Natural killer cell (primary cell): ENCODE results near the gene CAPRIN2. TPM values are rescaled to one million over a fixed set of nuclear protein-coding genes. Genes with fewer than 3 reads are reported as not detected.

Experiments
- ATAC-seq, 3 donors: fragments of 150-1000 bp in 2 of 3; fragments of 200-7000 bp in 1 of 3; cut with Tn5 transposase; 1 replicate in 1 of 3; 2 replicates in 2 of 3; pipeline ENCODE4 v1.10.0; 2021; ENCODE audit warnings: mild to moderate bottlenecking in 2 of 3, moderate library complexity in 2 of 3
- DNase-seq, 2 donors: peaks; one replicate each; pipeline versions ENCODE4 v3.0.0 to v3.0.0-alpha.2; 2013 to 2021; ENCODE audit warnings: mixed read lengths in 1 of 2
- H3K27ac ChIP-seq: one replicate; pipeline ENCODE4 v1.5.1; 2013; ENCODE audit warnings: mild to moderate bottlenecking, low read length
- H3K27me3 ChIP-seq: one replicate; pipeline ENCODE4 v1.6.1; 2013; ENCODE audit warnings: low read length; ENCODE audit not compliant: control insufficient read depth, insufficient read depth
- H3K36me3 ChIP-seq: one replicate; pipeline ENCODE4 v1.6.1; 2013; ENCODE audit warnings: low read length; ENCODE audit not compliant: control insufficient read depth, insufficient read depth
- H3K4me1 ChIP-seq: one replicate; pipeline ENCODE4 v1.6.1; 2013; ENCODE audit warnings: low read length; ENCODE audit not compliant: control insufficient read depth, insufficient read depth
- H3K4me3 ChIP-seq: one replicate; pipeline ENCODE4 v1.5.1; 2013; ENCODE audit warnings: low read length
- H3K9me3 ChIP-seq: one replicate; pipeline ENCODE4 v1.6.1; 2013; ENCODE audit warnings: low read length; ENCODE audit not compliant: control insufficient read depth, insufficient read depth
- H3K27ac Mint-ChIP-seq, 2 donors: one replicate each; pipeline ENCODE4 v1.8.0; 2022; ENCODE audit warnings: mild to moderate bottlenecking in 2 of 2, mixed read lengths in 2 of 2, moderate library complexity in 1 of 2
- H3K27me3 Mint-ChIP-seq, 2 donors: one replicate each; pipeline ENCODE4 v1.8.0; 2022; ENCODE audit warnings: low read depth in 2 of 2, mixed read lengths in 2 of 2
- H3K36me3 Mint-ChIP-seq: one replicate; pipeline ENCODE4 v1.8.0; 2022; ENCODE audit warnings: mixed read lengths
- H3K4me1 Mint-ChIP-seq, 2 donors: one replicate each; pipeline ENCODE4 v1.8.0; 2022; ENCODE audit warnings: mixed read lengths in 2 of 2
- H3K4me3 Mint-ChIP-seq: one replicate; pipeline ENCODE4 v1.8.0; 2022; ENCODE audit warnings: mild to moderate bottlenecking, moderate library complexity, mixed read lengths
- H3K9me3 Mint-ChIP-seq, 2 donors: one replicate each; pipeline ENCODE4 v1.8.0; 2022; ENCODE audit warnings: mixed read lengths in 2 of 2
- CTCF ChIP-seq: fragments of 200-600 bp; IDR thresholded peaks from one replicate; pipeline ENCODE4 v1.8.0; 2022; ENCODE audit warnings: antibody characterized with exemption
- WGBS: methylation state at CpG from one replicate; pipeline ENCODE4 v1.1.7; 2013; ENCODE audit warnings: missing lambda C conversion rate; ENCODE audit not compliant: insufficient coverage; 5-methylcytosine and 5-hydroxymethylcytosine counted together
- intact Hi-C: fragments of 100-400 bp; cut with micrococcal nuclease; formaldehyde crosslinking; loops from one replicate; pipeline ENCODE4 v1.14.2; 2022
- total RNA-seq, 4 donors: library from RNA; stranded (reverse); fragments of 120-200 nt in 1 of 4; gene quantifications; one replicate each; pipeline versions ENCODE4 v1.2.3 to v1.2.4, GENCODE V29; 2013 to 2022

CAPRIN2 gene
- total RNA-seq, 3 donors from 2014 or later (not counting 1 experiment from before 2014, with no cell fraction given) = 38.1 to 53.2 (median 38.7) TPM

- no peak for ATAC-seq
- Mint-ChIP-seq H3K9me3 (no peaks in the 10 kb centered on the region), H3K36me3 (no peaks in the 10 kb centered on the region), H3K4me1 (peaks cover 31 to 53% of the 10 kb centered on the region in 2 donors), H3K27ac (peak overlapping the region; percentile 82 to 87), H3K4me3 (peak overlapping the region; percentile 94), H3K27me3 (no peaks in the 10 kb centered on the region)
- Histone ChIP-seq H3K4me3 (peak overlapping the region; percentile 54), H3K36me3 (peaks cover under 1% of the 10 kb centered on the region), H3K4me1 (peaks cover 16% of the 10 kb centered on the region), H3K27ac (peak overlapping the region; percentile 12), H3K9me3 (no peaks in the 10 kb centered on the region), H3K27me3 (no peaks in the 10 kb centered on the region)
- intact Hi-C loops = loop anchor here (1.0 to 10.0 kb wide), 3 partner anchors 59 to 1373 kb away; partner anchors contain the start of genes AMN1, ERGIC2 and IPO8
- 17% methylated on average over 18 of the region's 18 CpGs for WGBS
- DNase-seq = no peak
- no peak for TF ChIP-seq CTCF
Observed at GRCh38 chr12:30753751-30754382, 884 bp downstream of the CAPRIN2 start.

GRCh38 chr12:30753233-30753632, 1.5 kb downstream of the CAPRIN2 start:
- Histone ChIP-seq H3K27ac (no peak overlapping the region), H3K4me1 (peaks cover 16% of the 10 kb centered on the region), H3K36me3 (peaks cover 6% of the 10 kb centered on the region), H3K27me3 (no peaks in the 10 kb centered on the region), H3K4me3 (no peak overlapping the region), H3K9me3 (no peaks in the 10 kb centered on the region)
- intact Hi-C loops = loop anchor here (10.0 kb wide), 1 partner anchor 972 kb away; the partner anchor contains the start of gene AMN1
- ATAC-seq (no peak), DNase-seq (peak in 1 of 2 donors; percentile 48)
- Mint-ChIP-seq H3K27ac (peak overlapping the region; percentile 82 to 87), H3K27me3 (no peaks in the 10 kb centered on the region), H3K4me3 (peak overlapping the region; percentile 94), H3K36me3 (no peaks in the 10 kb centered on the region), H3K4me1 (peaks cover 34 to 55% of the 10 kb centered on the region in 2 donors), H3K9me3 (no peaks in the 10 kb centered on the region)
- WGBS = 79% methylated on average over 3 of the region's 3 CpGs
- TF ChIP-seq CTCF = no peak

- Histone ChIP-seq H3K27ac (no peak overlapping the region), H3K4me3 (no peak overlapping the region), H3K4me1 (peaks cover 16% of the 10 kb centered on the region), H3K36me3 (peaks cover 6% of the 10 kb centered on the region), H3K9me3 (no peaks in the 10 kb centered on the region), H3K27me3 (no peaks in the 10 kb centered on the region)
- Mint-ChIP-seq H3K36me3 (no peaks in the 10 kb centered on the region), H3K27ac (no peak overlapping the region), H3K9me3 (no peaks in the 10 kb centered on the region), H3K4me1 (peaks cover 39 to 63% of the 10 kb centered on the region in 2 donors), H3K4me3 (no peak overlapping the region), H3K27me3 (no peaks in the 10 kb centered on the region)
- intact Hi-C loops = loop anchor here (10.0 kb wide), 1 partner anchor 973 kb away; the partner anchor contains the start of gene AMN1
- DNase-seq (no peak), ATAC-seq (no peak)
- no peak for TF ChIP-seq CTCF
- WGBS = 94% methylated on average over 2 of the region's 3 CpGs
Observed at GRCh38 chr12:30752255-30752654, 2.5 kb downstream of the CAPRIN2 start.
